ENCODE measurements around the gene IQSEC1.

DNA sequence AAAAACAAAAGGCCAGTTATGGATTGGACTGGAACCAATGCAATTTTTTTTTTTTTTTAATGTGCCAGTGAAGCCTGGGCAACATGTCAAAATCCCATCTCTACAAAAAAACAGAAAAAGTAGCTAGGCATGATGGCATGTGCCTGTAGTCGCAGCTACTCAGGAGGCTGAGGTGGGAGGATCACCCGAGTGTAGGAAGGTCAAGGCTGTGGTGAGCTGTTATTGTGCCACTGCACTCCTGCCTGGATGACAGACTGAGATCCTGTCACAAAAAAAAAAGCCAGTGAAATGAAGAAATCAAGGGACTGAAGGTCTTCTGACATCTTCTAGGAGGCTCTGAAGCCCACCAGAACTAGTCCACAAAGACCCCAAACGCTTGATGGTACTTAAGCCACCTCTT lies 101.2 kb downstream of the IQSEC1 start:
- TF ChIP-seq, protein P1, sequence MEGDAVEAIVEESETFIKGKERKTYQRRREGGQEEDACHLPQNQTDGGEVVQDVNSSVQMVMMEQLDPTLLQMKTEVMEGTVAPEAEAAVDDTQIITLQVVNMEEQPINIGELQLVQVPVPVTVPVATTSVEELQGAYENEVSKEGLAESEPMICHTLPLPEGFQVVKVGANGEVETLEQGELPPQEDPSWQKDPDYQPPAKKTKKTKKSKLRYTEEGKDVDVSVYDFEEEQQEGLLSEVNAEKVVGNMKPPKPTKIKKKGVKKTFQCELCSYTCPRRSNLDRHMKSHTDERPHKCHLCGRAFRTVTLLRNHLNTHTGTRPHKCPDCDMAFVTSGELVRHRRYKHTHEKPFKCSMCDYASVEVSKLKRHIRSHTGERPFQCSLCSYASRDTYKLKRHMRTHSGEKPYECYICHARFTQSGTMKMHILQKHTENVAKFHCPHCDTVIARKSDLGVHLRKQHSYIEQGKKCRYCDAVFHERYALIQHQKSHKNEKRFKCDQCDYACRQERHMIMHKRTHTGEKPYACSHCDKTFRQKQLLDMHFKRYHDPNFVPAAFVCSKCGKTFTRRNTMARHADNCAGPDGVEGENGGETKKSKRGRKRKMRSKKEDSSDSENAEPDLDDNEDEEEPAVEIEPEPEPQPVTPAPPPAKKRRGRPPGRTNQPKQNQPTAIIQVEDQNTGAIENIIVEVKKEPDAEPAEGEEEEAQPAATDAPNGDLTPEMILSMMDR (IDR thresholded peaks at IDR 0.05), result no peak
- TF ChIP-seq POLR2A (IDR thresholded peaks at IDR 0.05; ENCODE audit: low read depth), result no peak
- TF ChIP-seq EP300 (IDR thresholded peaks at IDR 0.05), result no peak
